Left lung (tissue), 10 donors: Measurements from ENCODE around the gene DDX55. TPM values are rescaled to one million over a fixed set of nuclear protein-coding genes. Genes with fewer than 3 reads are reported as not detected.

Experiments
- ATAC-seq: fragments of 200-7000 bp; cut with Tn5 transposase; one replicate; pipeline ENCODE4 v1.9.1; 2020; ENCODE audit warnings: moderate library complexity
- DNase-seq, 4 donors: peaks; one replicate each; pipeline ENCODE4 v3.0.0-alpha.2; 2013 to 2020
- H3K27ac ChIP-seq, 2 donors: fragments of 200-600 bp; sonication (generic) in 1 of 2; one replicate each; pipeline versions ENCODE4 v1.5.0 to v1.8.0; 2020 to 2021
- H3K27me3 ChIP-seq, 2 donors: fragments of 200-600 bp; sonication (generic) in 1 of 2; one replicate each; pipeline versions ENCODE4 v1.5.0 to v1.8.0; 2020 to 2021
- H3K36me3 ChIP-seq, 2 donors: fragments of 200-600 bp; sonication (generic) in 1 of 2; one replicate each; pipeline versions ENCODE4 v1.5.0 to v1.8.0; 2020 to 2021
- H3K4me1 ChIP-seq, 2 donors: fragments of 200-600 bp; one replicate each; pipeline ENCODE4 v1.8.0; 2021
- H3K4me3 ChIP-seq, 2 donors: fragments of 200-600 bp; sonication (generic) in 1 of 2; one replicate each; pipeline versions ENCODE4 v1.5.0 to v1.8.0; 2020 to 2021; ENCODE audit warnings: mild to moderate bottlenecking in 1 of 2
- H3K9me3 ChIP-seq, 2 donors: fragments of 200-600 bp; sonication (generic) in 1 of 2; one replicate each; pipeline versions ENCODE4 v1.5.0 to v1.8.0; 2020 to 2021
- intact Hi-C, 2 donors: fragments of 100-400 bp; cut with DNase I; formaldehyde crosslinking; loops; one replicate each; pipeline versions ENCODE4 v1.11.2 to v1.14.2; 2022
- polyA plus RNA-seq, 6 donors: library from polyadenylated mRNA; unstranded; fragments of 120-200 nt; gene quantifications; one replicate each; pipeline ENCODE4 v1.2.1, GENCODE V29; 2013; ENCODE audit not compliant: insufficient read length in 6 of 6
- total RNA-seq, 2 donors: library from RNA; stranded (reverse); fragmentation: NEBNext Ultra II Directional; extraction: Animal tissue kit (Norgen Biotek cat#: 25700); gene quantifications; one replicate each; pipeline ENCODE4 v1.2.1, GENCODE V29; 2021
- TF ChIP-seq, protein P1 (sequence below), 2 donors: fragments of 200-600 bp; sonication (generic) in 1 of 2; IDR thresholded peaks; one replicate each; pipeline versions ENCODE4 v1.5.0 to v1.8.0; 2021; ENCODE audit warnings: antibody characterized with exemption in 2 of 2
- donor health status: DM: no; HTN: yes; CAD: no.
- donor health status: DM: no; HTN: no; CAD: no.

The DDX55 gene
- total and polyA plus RNA-seq, 8 donors: 13.9 to 59.3 (median 44.2) TPM

GRCh38 chr12:123621619-123622530, 20.0 kb downstream of the DDX55 start:
- no peaks in the 10 kb centered on the region for H3K9me3 ChIP-seq
- peaks cover 0 to 100% of the 10 kb centered on the region in 2 donors for H3K36me3 ChIP-seq
- DNase-seq (no peak), ATAC-seq (no peak)
- H3K27me3 ChIP-seq: no peaks in the 10 kb centered on the region
- H3K27ac ChIP-seq: no peak overlapping the region
- H3K4me1 ChIP-seq: no peaks in the 10 kb centered on the region
- H3K4me3 ChIP-seq: no peak overlapping the region
- TF ChIP-seq, protein P1, sequence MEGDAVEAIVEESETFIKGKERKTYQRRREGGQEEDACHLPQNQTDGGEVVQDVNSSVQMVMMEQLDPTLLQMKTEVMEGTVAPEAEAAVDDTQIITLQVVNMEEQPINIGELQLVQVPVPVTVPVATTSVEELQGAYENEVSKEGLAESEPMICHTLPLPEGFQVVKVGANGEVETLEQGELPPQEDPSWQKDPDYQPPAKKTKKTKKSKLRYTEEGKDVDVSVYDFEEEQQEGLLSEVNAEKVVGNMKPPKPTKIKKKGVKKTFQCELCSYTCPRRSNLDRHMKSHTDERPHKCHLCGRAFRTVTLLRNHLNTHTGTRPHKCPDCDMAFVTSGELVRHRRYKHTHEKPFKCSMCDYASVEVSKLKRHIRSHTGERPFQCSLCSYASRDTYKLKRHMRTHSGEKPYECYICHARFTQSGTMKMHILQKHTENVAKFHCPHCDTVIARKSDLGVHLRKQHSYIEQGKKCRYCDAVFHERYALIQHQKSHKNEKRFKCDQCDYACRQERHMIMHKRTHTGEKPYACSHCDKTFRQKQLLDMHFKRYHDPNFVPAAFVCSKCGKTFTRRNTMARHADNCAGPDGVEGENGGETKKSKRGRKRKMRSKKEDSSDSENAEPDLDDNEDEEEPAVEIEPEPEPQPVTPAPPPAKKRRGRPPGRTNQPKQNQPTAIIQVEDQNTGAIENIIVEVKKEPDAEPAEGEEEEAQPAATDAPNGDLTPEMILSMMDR (IDR thresholded peaks at IDR 0.05): no peak
- intact Hi-C loops: no loop called here

DNA sequence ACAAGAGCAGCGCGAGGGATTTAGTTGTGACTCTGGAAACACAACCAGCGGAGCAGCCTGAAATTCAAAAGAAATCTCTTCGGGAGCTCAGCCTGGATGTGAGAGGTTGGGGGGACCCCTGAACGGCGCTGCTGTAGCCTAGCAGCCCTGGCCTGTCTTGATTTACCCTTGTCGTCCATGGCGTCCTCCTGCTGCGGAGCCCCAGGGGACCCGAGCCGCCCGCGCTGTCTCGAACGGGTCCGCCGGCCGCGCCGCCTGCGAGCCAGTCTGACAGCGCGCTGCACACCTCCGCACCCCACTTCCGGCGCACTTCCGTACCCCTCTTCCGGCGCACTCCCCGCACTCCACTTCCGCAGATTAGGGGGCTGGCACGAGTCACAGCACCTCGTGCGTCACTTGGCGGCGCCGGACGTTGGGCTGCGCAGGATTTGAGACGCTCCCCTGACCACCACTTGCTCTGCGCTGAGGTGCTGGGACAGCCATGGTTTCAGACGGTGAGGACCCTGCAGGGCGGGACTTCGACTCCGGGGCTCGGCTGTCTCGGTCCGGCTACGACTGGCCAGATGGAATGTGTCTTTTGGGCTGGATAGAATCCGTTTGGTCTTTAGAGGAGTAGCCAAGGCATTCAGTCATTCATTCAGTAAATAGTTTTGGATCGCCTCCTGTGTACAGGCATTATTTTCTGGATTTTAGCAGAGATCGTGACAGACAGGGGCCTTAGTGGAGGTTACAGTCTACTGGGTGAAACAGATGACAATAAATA, 31.7 kb downstream of the DDX55 start, which contains the start of the genes EIF2B1 and GTF2H3:
Gene EIF2B1, minus strand, starts transcription at position 308 of the 763 bp plus-strand sequence. Its CDS starts 129 bp downstream, at position 179.
Gene GTF2H3, plus strand, starts transcription at position 451 of the 763 bp plus-strand sequence. Its CDS starts 31 bp downstream, at position 482.
- Histone ChIP-seq H3K4me3 (peak within 1 kb of the TSS; percentile 72 to 94), H3K36me3 (peaks cover 4 to 36% of the 10 kb centered on the region in 2 donors), H3K27ac (peak within 1 kb of the TSS; percentile 40 to 87), H3K4me1 (peaks cover 8 to 24% of the 10 kb centered on the region in 2 donors), H3K27me3 (no peaks in the 10 kb centered on the region), H3K9me3 (no peaks in the 10 kb centered on the region)
- TF ChIP-seq, protein P1 (IDR thresholded peaks at IDR 0.05): no peak
- ATAC-seq (peak; percentile 99), DNase-seq (peak; percentile 96 to 98 (median 96))
- intact Hi-C loops: no loop called here

GRCh38 chr12:123634142-123634561, 32.3 kb downstream of the DDX55 start:
- Histone ChIP-seq H3K36me3 (peaks cover 4 to 30% of the 10 kb centered on the region in 2 donors), H3K9me3 (no peaks in the 10 kb centered on the region), H3K4me3 (peak overlapping the region; percentile 72 to 94), H3K27me3 (no peaks in the 10 kb centered on the region), H3K27ac (peak overlapping the region; percentile 40 to 87), H3K4me1 (peaks cover 8 to 24% of the 10 kb centered on the region in 2 donors)
- no peak for DNase-seq
- intact Hi-C loops: no loop called here
- ATAC-seq: no peak
- TF ChIP-seq, protein P1 (IDR thresholded peaks at IDR 0.05): no peak

- ATAC-seq (peak; percentile 83), DNase-seq (no peak)
- Histone ChIP-seq H3K27ac (peak overlapping the region in 1 of 2 donors; percentile 7), H3K36me3 (peaks cover 5 to 80% of the 10 kb centered on the region in 2 donors), H3K27me3 (no peaks in the 10 kb centered on the region), H3K9me3 (no peaks in the 10 kb centered on the region), H3K4me1 (no peaks in the 10 kb centered on the region), H3K4me3 (no peak overlapping the region)
- intact Hi-C loops: no loop called here
- TF ChIP-seq, protein P1 (IDR thresholded peaks at IDR 0.05): no peak
These were observed 42.0 kb downstream of the DDX55 start for GRCh38 chr12:123643911-123644310.
